Fibroblast of skin of right quadriceps (primary cell): ENCODE results near the gene TEN1.
A peak's percentile ranks its signal among the peaks of the same experiment; 100 is the strongest.

Experiments
- DNase-seq: peaks from one replicate; pipeline ENCODE4 v3.0.0-alpha.2; 2013

Gene TEN1

DNA sequence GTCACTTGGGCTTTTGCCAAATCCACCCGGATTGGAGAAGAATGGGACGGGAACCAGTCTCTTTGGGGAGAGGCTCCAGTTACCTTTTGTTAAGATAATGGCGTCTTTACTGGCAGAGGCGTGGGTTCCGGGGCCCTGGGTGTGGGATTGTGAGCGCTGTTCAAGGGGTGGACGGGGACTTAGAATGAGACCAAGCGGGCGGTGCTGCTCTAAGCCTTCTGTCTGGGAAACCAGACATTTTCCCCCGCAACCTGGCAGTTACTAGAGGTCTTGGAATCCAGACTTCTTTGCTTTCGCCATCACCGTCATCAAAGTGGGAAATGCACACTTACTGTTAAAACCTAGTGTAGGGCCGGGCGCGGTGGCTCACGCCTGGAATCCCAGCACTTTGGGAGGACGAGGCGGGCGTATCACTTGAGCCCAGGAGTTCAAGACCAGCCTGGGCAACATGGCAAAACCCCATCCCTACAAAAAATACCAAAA is 706 bp downstream of the TEN1 start:
- no peak for DNase-seq

DNA sequence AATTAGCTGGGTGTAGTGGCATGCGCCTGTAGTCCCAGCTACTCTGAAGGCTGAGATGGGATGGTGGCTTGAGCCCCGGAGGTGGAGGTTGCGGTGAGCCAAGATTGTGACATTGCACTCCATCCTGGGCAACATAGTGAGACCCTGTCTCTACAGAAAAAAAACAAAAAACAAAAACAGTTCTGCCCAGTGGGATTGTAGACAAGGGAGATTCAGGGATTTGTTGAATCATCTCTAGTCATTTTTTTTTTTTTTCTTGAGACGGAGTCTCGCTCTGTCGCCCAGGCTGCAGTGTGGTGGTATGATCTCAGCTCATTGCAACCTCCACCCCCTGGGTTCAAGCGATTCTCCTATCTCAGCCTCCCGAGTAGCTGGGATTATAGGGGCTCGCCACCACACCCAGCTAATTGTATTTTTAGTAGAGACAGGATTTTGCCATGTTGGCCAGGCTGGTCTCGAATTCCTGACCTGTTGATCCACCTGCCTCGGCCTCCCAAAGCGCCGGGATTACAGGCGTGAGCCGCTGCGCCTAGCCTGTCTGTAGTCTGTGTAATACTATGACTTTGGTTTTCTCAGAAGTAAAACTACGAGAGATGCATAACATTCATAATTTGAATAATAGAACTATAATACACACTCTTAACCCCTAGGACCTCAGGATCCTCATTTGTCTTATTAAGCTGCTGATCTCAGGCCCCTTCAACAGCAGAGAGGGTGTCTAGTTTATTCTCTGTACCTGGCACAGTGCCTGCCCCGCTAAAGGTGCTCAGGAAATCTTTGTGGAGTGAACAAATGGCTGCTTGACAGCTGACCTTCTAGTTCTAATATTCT is 1.4 kb downstream of the TEN1 start:
- no peak for DNase-seq

DNA sequence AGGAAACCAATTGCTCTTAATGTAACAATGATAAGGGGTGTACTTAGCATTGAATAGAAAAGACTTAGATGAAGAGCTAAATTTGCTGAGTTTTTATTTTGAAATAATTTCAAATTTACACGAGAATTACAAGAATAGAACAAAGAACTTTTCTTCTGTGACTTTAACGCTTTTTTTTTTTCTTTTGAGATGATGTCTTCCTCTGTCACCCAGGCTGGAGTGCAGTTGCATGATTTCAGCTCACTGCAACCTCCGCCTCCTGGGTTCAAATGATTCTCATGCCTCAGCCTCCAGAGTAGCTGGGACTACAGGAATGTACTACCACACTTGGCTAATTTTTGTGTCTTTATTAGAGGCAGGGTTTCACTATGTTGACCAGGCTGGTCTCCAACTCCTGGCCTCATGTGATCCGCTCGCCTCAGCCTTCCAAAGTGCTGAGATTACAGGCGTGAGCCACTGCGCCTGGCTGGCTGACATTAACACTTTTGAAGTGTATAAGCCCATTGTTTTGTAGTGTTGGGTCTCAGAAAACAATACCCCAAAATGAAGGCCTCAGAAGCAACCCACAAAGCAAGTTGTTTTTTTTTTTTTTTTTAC is 2.1 kb downstream of the TEN1 start:
- no peak for DNase-seq

DNA sequence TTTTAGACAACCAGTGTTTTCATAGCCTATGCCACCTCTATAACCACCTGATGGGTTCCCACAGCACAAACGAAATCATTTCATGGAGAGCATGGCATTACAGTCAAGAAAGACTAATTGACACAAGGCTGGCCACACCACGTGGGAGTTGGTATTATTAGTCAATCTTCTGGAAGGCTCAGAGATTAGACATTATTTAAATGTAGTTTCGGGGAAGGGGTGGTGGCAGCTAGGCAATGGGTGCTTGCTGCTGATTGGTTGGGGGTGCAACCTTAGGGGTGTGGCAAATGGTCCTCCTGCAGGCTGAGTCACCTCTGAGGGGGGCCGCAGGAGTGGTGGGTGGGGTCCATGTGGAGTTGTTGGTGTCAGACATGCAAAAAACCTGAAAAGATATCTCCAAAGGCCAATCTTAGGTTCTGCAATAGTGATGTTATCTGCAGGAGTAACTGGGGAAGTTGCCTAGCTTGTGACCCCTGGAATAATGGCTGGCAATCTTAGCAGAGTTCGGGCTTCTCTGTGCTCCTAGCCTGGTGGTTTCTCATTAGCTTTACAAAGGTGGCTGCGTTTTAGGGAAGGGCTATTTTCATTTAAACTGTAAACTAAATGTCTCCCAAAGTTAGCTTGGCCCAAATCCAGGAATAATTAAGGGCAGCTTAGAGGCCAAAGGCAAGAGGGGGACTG is 4.6 kb downstream of the TEN1 start:
- no peak for DNase-seq

DNA sequence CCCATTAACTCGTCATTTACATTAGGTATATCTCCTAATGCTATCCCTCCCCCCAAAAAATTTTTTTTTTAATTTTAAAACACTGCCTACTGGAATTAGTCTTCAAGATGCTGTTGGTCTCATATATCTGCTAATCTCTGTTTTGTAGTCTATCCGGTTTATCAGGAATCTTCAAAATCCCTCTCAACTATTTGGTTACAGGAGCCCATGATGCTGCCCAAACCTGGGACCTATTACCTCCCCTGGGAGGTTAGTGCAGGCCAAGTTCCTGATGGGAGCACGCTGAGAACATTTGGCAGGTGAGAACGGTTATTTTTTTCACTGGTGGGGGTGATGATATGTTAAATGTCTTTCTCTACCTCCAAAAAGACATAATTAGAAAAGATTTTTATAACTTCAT is 6.9 kb downstream of the TEN1 start:
- no peak for DNase-seq

DNA sequence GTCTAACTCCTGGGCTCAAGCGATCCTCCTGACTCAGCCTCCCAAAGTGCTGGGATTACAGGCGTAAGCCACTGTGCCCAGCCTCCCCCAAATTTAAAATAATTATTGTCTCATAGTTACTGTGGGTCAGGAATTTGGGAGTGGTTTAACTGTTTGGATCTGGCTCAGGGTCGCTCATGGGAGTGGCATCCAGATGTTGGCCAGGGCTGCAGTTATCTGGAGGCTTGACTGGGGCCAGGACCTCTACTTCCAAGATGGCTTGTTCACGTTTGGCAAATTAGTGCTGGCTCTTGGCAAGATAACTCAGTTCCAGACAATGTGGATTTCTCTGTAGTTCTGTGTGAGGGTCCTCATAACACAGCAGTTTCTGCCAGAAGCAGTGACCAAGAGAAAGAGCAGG is 8.0 kb downstream of the TEN1 start:
- DNase-seq = no peak

DNA sequence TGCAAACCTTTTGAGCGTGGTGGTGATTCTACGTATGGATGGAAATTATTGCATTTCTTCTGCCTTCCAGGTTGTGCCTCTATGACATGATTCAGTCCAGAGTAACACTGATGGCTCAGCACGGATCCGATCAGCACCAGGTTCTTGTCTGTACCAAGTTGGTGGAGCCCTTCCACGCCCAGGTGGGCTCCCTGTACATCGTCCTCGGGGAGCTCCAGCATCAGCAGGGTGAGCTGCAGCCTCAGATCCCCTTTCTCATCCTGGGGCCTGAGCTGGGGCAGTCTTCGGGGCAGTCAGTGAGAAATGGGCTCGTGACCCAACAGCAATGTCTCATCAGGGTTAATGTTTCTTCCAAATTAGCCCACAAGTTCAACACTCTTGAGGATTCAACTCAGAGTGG is 12.4 kb downstream of the TEN1 start:
- DNase-seq = no peak

DNA sequence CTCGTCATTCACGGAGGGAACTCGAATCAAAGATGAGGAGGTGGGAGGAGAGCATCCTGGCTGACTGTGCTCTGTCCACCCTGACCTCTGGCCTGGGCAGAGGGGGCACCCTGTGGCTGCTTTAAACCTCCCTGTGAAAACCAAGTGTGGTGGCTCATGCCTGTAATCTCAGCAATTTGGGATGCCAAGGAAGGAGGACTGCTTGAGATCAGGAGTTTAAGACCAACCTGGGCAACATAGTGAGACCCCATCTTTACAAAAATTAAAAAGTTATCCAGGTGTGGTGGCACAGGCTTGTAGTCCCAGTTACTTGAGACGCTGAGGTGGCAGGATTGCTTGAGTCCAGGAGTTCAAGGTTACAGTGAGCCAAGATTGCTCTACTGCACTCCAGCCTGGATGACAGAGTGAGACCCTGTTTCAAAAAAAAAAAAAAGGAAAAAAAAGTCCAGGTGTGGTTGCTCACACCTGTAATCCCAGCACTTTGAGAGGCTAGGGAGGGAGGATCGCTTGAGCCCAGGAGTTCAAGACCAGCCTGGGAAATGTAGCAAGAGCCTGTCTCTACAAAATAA is 15.8 kb downstream of the TEN1 start:
- no peak for DNase-seq

DNA sequence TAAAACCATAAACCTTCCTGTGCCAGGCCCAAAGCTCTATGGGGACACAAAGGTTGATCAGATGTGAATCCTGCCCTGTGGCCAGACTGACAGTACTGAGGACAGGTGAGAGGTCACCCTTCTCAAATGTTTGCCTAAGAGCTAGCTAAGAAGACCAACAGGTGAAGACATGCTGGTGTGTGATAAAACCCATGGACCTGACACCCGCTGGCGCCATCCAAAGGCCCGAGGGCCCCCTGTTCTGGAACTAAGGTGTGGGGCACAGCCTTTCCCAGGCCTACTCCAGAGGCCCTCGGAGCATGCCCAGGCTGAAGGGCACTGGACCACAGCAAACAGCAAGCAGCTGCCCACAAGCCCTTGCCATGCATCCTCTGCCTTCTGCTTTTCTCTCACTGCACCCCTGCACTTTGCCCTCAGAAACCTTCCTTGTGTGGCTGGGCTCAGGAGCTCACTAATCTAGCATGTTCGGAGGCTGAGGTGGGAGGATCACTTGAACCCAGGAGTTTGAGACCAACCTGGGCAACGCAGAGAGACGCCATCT is 16.4 kb downstream of the TEN1 start:
- no peak for DNase-seq

DNA sequence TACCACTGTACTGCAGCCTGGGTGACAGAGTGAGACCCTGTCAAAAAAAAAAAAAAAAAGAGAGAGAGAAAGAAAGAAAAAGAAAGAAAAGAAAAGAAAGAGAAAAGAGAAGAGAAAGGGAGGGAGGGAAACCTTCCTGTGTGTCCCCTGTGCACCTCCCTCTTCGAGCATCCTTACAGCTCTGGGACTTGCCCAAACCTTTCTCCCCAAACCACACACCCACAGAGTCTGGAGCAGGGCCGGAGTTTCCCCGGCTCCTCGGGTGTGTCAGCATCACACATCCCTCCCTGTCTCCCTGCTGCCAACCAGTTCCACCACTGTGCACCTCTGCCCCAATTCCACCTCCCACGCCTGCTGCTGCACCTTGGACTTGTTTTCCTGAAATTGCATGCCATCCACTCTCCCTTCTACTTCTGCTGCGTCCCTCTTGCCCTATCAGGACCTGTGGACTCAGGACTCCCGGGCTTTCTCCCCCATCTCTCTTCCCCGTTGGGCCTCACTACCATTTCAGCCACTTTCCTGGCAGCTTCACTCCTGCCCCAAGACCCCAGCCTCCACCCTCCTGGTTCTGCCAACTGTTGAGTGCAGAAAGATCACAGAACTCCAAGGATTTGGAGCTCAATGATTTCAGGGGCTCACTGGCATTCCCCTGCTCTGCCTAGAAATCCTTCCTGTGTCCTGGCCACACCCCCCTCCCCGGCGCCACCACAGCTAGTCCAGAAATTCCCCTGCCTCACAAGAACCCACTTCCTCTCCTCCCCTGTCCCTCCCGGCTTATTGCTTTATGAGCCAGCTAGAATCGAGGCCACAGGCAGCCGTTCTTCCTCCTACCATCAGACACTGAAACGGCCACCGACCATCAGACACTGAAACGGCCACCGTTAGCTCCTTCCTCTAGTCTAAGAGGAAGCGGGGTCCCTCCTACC is 17.9 kb downstream of the TEN1 start:
- DNase-seq = peak; percentile 74

DNA sequence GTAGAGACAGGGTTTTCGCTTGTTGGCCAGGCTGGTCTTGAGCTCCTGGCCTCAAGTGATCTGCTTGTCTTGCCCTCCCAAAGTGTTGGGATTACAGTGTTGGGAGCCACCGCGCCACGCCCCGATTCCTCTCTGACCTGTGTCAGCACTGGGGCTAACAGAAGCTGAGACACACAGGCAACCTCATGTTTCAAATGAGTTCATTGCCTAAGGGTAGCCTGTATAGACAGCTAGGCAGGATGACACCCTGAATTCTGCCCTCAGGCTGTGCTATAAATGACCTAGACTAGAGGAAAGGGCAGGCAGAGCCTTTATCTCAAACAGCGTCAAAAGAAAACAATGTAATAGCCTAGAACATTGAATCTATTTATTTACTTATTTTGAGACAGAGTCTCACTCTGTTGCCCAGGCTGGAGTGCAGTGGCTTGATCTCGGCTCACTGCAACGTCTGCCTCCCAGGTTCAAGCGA is 19.3 kb downstream of the TEN1 start:
- DNase-seq = no peak

DNA sequence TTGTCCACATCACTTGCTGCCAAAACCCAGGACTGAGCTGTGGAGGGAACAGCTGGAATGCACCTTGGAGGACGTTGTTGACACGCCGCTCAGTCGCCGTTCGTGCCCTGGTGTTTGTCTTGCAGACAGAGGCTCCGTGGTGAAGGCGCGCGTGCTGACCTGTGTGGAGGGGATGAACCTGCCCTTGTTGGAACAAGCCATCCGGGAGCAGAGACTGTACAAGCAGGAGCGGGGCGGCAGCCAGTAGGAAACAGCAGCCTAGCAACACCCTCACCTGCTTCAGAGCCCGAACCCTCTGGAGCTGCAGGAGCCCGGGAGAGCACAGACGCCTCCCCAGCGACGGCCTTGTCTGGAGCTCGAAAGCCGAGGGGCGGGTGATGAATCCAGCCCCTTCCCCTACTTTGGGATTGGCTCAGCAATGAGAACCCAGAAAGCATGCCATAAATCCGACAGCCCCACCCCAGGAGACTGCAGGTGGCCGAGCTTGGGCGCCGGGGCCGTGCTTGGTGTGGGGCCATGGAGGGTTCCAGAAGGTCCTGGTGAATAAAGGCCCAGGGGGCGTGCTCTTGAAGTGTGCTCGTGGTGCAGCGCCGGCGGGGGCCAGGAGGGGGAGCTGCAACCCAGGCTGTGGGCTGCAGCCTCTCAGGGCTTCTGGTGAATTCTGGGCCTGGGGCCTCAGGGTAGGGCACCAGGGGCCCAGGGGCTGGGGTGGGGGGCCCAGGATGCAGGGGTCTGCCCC is 21.1 kb downstream of the TEN1 start:
- peak; percentile 24 for DNase-seq

DNA sequence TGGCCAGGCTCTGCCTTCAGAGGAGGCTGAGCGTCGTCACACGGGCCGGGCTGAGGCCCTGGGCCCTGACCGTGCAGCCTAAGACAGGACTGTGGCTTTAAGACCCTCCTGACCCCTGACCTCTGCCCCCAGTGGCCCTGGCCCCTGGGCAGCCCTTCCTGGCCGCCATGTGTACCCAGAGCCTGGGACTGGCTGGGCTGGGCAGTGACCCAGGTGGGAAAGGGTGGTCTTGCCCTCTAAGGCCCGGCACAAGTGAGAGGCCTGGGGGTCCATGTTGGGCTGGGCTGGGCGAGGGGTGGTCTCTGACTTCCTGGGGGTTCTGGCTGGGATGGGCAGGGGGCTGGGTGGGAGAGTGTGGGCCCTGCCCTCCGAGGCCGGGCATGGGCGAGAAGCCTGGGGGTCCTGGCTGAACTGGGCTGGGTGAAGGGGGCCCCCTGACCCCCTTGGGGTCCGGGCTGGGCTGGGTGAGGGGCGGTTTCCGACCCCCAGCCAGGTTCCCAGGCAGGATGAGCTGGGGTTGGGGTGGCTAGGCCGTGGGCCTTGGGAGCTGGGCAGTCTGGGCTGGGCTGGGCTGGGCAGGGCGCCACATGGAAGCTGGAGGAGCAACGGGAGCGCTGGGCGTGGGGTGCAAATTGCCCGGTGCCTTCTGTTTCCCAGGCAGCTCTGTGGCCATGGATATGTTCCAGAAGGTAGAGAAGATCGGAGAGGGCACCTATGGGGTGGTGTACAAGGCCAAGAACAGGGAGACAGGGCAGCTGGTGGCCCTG is 21.9 kb downstream of the TEN1 start, which contains the start of gene CDK3:
TSS of gene CDK3 (plus strand) at position 101 of the 767 bp plus-strand sequence. CDS start at position 672, 571 bp downstream.
- no peak for DNase-seq

DNA sequence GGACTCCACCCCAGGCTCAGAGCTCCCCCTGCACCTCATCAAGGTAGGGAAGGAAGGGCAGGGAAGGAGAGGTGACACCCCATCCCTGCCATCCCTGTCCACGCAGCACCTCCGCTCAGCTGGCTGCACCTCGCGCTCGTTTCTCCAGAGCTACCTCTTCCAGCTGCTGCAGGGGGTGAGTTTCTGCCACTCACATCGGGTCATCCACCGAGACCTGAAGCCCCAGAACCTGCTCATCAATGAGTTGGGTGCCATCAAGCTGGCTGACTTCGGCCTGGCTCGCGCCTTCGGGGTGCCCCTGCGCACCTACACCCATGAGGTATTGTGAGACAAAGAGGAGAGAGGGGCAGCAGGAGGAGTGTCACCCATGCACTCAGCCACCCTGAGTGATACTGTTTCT is 23.1 kb downstream of the TEN1 start:
- no peak for DNase-seq

DNA sequence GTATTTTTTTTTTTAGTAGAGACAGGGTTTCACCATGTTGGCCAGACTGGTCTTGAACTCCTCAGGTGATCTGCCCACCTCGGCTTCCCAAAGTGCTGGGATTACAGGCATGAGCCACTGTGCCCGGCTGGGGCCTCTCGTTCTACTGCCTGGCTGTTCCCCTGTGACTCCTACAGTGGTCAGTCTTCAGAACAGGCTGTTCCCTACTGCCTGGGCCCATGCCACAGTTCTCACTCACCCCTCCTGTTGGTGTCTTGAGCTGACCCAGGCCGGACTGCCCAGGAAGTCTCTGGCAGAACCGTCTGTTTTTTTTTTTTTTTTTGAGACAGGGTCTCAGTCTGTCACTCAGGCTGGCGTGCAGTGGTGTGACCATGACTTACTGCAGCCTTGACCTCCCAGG is 24.9 kb downstream of the TEN1 start:
- DNase-seq = no peak

DNA sequence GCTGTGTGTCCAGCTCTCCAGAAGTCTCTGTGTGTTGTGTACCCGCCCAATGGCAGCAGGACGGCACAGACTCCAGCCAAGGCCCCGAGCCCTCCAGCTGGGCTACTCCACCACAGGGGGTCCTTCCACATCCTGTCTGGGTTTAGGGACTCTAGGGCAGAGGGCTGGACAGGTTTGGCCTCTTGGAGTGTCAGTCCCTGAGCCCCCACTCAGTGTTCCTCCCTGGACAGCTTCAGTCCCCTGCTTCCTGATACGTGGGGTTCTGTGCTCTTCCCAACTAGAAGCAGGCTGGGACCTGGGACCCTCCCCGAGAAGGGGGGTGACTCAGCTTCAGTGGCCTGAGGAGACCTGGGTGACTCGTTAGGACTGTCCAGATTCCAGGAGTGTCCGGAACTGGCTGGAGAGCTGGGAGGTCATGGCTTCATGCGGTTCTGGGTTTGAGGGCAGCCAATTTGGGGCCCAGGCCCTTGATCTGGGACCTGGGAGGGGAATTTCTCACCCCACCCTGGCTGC is 25.8 kb downstream of the TEN1 start:
- DNase-seq = no peak

DNA sequence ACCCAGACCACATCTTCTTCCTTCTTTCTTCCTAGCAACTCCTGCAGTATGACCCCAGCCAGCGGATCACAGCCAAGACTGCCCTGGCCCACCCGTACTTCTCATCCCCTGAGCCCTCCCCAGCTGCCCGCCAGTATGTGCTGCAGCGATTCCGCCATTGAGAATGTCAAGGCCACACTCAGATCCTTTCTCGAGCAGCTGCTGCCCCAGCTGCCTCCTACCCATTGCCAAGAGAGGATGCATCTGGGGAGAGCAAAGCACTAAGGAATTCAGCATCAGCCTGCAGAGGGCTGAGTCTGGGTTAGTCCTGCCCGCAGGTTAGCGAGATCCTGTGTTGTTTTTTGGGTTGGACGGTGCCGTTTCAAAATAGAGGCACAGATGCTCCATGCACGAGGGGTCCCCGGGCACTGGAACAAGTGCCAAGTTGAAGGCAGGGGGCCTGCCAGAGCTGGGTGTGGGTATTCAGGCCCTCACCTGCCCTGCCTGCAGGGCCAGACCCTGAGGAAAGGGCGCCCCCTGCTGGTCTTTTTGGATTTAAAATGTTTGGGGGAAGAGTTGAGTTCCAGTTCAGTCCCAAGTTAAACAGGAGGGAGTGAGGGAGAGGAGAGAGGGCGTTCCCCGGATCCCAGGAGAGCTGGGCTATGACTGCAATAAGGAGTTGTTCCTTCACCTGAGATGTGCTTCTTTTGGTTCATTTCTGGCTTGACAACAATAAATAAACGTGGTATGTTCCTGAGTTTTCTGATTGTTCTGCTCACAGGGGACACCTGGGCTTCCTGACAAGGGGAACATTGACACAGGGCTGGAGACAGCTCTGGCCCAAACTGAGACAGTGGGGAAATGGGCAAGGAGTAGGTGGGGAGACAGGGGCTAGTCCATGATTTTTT is 26.5 kb downstream of the TEN1 start:
- peak; percentile 57 for DNase-seq

DNA sequence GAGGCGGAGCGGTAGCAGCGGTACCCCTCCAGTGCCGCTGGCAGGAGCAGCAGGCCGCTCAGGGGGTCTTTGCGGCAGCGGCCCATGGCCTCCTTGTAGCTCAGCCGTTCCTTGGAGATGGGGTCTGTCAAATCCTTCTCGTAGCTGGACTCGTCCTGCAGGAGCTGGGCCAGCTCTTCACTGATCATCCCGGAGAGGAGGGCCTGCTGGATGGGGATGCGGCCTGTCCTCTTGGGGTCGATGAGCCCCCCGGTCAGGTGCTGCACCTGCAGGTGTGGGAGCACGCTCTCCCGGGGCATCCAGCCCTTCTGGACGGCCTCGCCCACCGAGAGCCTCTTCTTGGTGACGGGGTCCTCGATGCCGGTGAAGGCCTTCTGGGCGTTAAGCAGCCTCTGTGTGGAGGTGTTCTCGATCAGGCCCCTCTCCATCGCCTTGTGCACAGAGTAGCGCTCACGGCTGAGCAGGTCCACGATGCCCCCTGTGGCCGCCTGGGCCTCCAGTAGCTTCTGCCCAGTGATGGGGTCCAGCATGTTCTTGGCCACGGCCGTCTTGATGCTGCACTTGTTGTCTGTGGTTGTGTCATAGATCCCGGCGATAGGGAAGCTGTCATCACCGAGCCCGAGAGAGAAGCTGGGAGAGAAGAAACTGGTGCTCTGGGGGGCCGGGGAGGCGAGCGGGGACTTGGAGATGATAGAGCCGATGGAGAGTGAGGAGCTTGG is 28.2 kb downstream of the TEN1 start:
- DNase-seq = no peak

DNA sequence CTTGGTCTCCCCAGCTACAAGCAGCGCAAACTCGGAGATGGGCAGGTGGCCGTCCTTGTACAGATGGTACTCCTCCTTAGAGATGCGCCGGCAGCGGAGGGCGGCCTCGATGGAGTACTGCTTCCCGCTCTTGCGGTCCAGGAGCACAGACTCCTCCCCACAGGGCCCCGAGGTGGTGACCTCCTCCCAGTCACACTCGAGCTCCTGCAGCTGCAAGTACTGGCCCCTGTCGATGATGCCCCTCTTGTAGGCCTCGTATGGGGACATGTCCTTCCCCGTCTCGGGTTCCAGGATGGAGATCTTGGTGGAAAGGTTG is 28.8 kb downstream of the TEN1 start:
- no peak for DNase-seq
